ENCODE measurements around the gene POP4.
"Not testable (repeated sequence)": the region's sequence is repeated elsewhere in the genome, so short reads cannot be mapped to it uniquely, and the experiment has no call there.

The POP4 gene

GRCh38 chr19:29612121-29612520, 6.0 kb downstream of the POP4 start:
- DNase-seq (ENCODE audit: low read depth), result no peak

GRCh38 chr19:29612801-29613595, 6.9 kb downstream of the POP4 start:
- DNase-seq (ENCODE audit: low read depth), result no peak

- no peak for DNase-seq (ENCODE audit: low read depth)
These were observed 8.0 kb downstream of the POP4 start for GRCh38 chr19:29614046-29614445.

GRCh38 chr19:29614780-29615179, 8.7 kb downstream of the POP4 start:
- no peak for DNase-seq (ENCODE audit: low read depth)

GRCh38 chr19:29615891-29616425, 9.9 kb downstream of the POP4 start:
- DNase-seq (ENCODE audit: low read depth), result no peak

- no peak for DNase-seq (ENCODE audit: low read depth)
These were observed 10.5 kb downstream of the POP4 start for GRCh38 chr19:29616541-29616940.

- DNase-seq (ENCODE audit: low read depth), result no peak
These were observed 11.5 kb downstream of the POP4 start for GRCh38 chr19:29617366-29618266.

- DNase-seq (ENCODE audit: low read depth), result no peak
These were observed 12.4 kb downstream of the POP4 start for GRCh38 chr19:29618434-29618833.

- no peak for DNase-seq (ENCODE audit: low read depth)
These were observed 12.8 kb downstream of the POP4 start for GRCh38 chr19:29618871-29619270.

- DNase-seq (ENCODE audit: low read depth), result no peak
These were observed 14.9 kb downstream of the POP4 start for GRCh38 chr19:29620931-29621351.

- DNase-seq (ENCODE audit: low read depth), result no peak
These were observed 16.3 kb downstream of the POP4 start for GRCh38 chr19:29622166-29623070.

- no peak for DNase-seq (ENCODE audit: low read depth)
These were observed 17.8 kb downstream of the POP4 start for GRCh38 chr19:29623726-29624488.

- DNase-seq (ENCODE audit: low read depth), result no peak
These were observed 18.6 kb downstream of the POP4 start for GRCh38 chr19:29624489-29625185.

- DNase-seq (ENCODE audit: low read depth), result no peak
These were observed 19.1 kb downstream of the POP4 start for GRCh38 chr19:29625186-29625651.

GRCh38 chr19:29626386-29626785, 20.3 kb downstream of the POP4 start:
- no peak for DNase-seq (ENCODE audit: low read depth)

GRCh38 chr19:29626832-29627231, 20.7 kb downstream of the POP4 start:
- not testable (repeated sequence) for DNase-seq (ENCODE audit: low read depth)

GRCh38 chr19:29628661-29629385, 22.7 kb downstream of the POP4 start:
- DNase-seq (ENCODE audit: low read depth), result no peak

- DNase-seq (ENCODE audit: low read depth), result no peak
These were observed 23.9 kb downstream of the POP4 start for GRCh38 chr19:29629836-29630534.

GRCh38 chr19:29630655-29631054, 24.6 kb downstream of the POP4 start:
- no peak for DNase-seq (ENCODE audit: low read depth)

Measured in T-helper 22 cell (primary cell).